ENCODE results near the gene OR6C76. TPM values are rescaled to one million over a fixed set of nuclear protein-coding genes. Genes with fewer than 3 reads are reported as not detected.

Gene OR6C76
- total and polyA plus RNA-seq, 2 of the 4 experiments (the other 2 are of a cell fraction), result not detected

DNA sequence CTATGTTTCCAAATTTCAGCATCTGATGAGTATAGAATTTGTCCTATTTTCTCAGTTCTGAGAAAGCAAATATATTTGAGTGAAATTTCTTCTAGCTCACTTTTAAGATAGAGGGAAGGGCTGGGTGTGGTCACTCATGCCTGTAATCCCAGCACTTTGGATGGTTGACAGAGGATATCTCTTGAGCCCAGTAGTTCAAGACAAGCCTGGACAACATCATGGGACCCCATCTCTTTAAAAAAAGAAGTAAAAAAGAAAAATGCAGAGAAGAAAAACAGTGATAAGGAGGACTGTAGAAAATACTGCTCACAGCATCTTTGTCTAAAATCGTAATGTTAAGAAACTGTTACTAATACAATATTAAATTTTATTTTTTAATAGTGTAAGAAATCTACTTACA is 46.2 kb downstream of the OR6C76 start:
- no peak overlapping the region for H3K56ac ChIP-seq (ENCODE audit: extremely low read depth, insufficient read depth, low read length)
- no peak overlapping the region for H2BK15ac ChIP-seq (ENCODE audit: low read depth, low read length)
- H3K9ac ChIP-seq (ENCODE audit: low read depth, low read length), result no peak overlapping the region
- no peak overlapping the region for H2BK20ac ChIP-seq (ENCODE audit: low read depth, low read length)
- H3K4me3 ChIP-seq (ENCODE audit: insufficient read depth, low read depth, low read length), result no peak overlapping the region
- no peak overlapping the region for H2AFZ ChIP-seq (replicated peaks; ENCODE audit: low read length, poor library complexity)
- H3K4me1 ChIP-seq (ENCODE audit: control insufficient read depth, insufficient read depth, low read length), result no peaks in the 10 kb centered on the region
- H4K5ac ChIP-seq (ENCODE audit: low read depth, low read length), result no peak overlapping the region
- H3K18ac ChIP-seq (ENCODE audit: low read depth, low read length), result no peak overlapping the region
- intact Hi-C loops (cut with micrococcal nuclease), result no loop called here
- in situ Hi-C loops (cut with MboI; ENCODE audit: low sequenced_read_pairs), result no loop called here
- no peaks in the 10 kb centered on the region for H3K36me3 ChIP-seq (ENCODE audit: control insufficient read depth, insufficient read depth, low read length)
- no peak for DNase-seq
- no CpG with 5 or more reads among the region's 1 CpG for WGBS, 2 experiments (ENCODE audit: extremely low coverage in 2 of 2, insufficient read length in 1 of 2)
- H2AK5ac ChIP-seq (ENCODE audit: low read depth, low read length), result no peak overlapping the region
- H4K8ac ChIP-seq (ENCODE audit: low read depth in 2 of 2, low read length in 2 of 2), result no peak overlapping the region
- H2BK5ac ChIP-seq (ENCODE audit: low read depth, low read length, poor library complexity, severe bottlenecking), result no peak overlapping the region
- H4K20me1 ChIP-seq (ENCODE audit: insufficient read depth, low read length), result no peaks in the 10 kb centered on the region
- dilution Hi-C loops (cut with HindIII; ENCODE audit: low sequenced_read_pairs, unreplicated experiment), result no loop called here
- H3K79me1 ChIP-seq (ENCODE audit: low read depth in 1 of 2, low read length in 2 of 2), result no peaks in the 10 kb centered on the region
- POLR2A ChIA-PET (ENCODE audit: unreplicated experiment), result no interaction called here
- no peak overlapping the region for H4K91ac ChIP-seq (ENCODE audit: insufficient read depth, low read depth, low read length)
- CTCF ChIA-PET, result interaction anchor here (0.6 kb wide), 1 partner anchor 245 kb away, joined by 4 read pairs; no protein-coding TSS in a partner anchor
- H3K9me1 ChIP-seq (ENCODE audit: insufficient read depth, low read length), result no peaks in the 10 kb centered on the region
- H3K4ac ChIP-seq (ENCODE audit: low read depth, low read length), result no peak overlapping the region
- H3K27me3 ChIP-seq (ENCODE audit: control insufficient read depth, insufficient read depth, low read length), result no peaks in the 10 kb centered on the region
- H2BK120ac ChIP-seq (ENCODE audit: low read depth, low read length), result no peak overlapping the region
- ATAC-seq (ENCODE audit: low read depth), result no peak
- no peak overlapping the region for H3K4me2 ChIP-seq (ENCODE audit: low read depth, low read length)
- no peak overlapping the region for H3K27ac ChIP-seq (ENCODE audit: insufficient read depth, low read length)
- no peak overlapping the region for H2AK9ac ChIP-seq (replicated peaks; ENCODE audit: low read depth, low read length, poor library complexity)
- no TSS peak for BruUV-seq (replicated peaks)
- H3K14ac ChIP-seq (replicated peaks; ENCODE audit: low read depth, low read length), result no peak overlapping the region
- no peak overlapping the region for H3K23ac ChIP-seq (ENCODE audit: low read depth, low read length)
- TF ChIP-seq RFX5 (IDR thresholded peaks at IDR 0.05; ENCODE audit: low read depth, low read length), result no peak
- no peaks in the 10 kb centered on the region for H3K9me3 ChIP-seq (ENCODE audit: control insufficient read depth, insufficient read depth, low read length)

Other genes starting within 250 kb of the OR6C76 start
- gene OR10A7, start 205.2 kb upstream of the OR6C76 start, total RNA-seq (2012; rRNA removed), result not detected in 2 replicates
- gene OR10A7, start 205.2 kb upstream of the OR6C76 start, polyA plus RNA-seq (2012; rRNA removed), result not detected in 2 replicates
- not detected in 2 replicates for gene OR6C74, start 181.6 kb upstream of the OR6C76 start, total RNA-seq (2012; rRNA removed)
- gene OR6C74, start 181.6 kb upstream of the OR6C76 start, polyA plus RNA-seq (2012; rRNA removed), result not detected in 2 replicates
- not detected in 2 replicates for gene OR6C6, start 129.7 kb upstream of the OR6C76 start, total RNA-seq (2012; rRNA removed)
- not detected in 2 replicates for gene OR6C6, start 129.7 kb upstream of the OR6C76 start, polyA plus RNA-seq (2012; rRNA removed)
- not detected in 2 replicates for gene OR6C1, start 111.9 kb upstream of the OR6C76 start, total RNA-seq (2012; rRNA removed)
- not detected in 2 replicates for gene OR6C1, start 111.9 kb upstream of the OR6C76 start, polyA plus RNA-seq (2012; rRNA removed)
- not detected in 2 replicates for gene OR6C3, start 95.5 kb upstream of the OR6C76 start, total RNA-seq (2012; rRNA removed)
- gene OR6C3, start 95.5 kb upstream of the OR6C76 start, polyA plus RNA-seq (2012; rRNA removed), result not detected in 2 replicates
- gene OR6C75, start 63.3 kb upstream of the OR6C76 start, total RNA-seq (2012; rRNA removed), result not detected in 2 replicates
- gene OR6C75, start 63.3 kb upstream of the OR6C76 start, polyA plus RNA-seq (2012; rRNA removed), result not detected in 2 replicates
- not detected in 2 replicates for gene OR6C65, start 25.7 kb upstream of the OR6C76 start, total RNA-seq (2012; rRNA removed)
- gene OR6C65, start 25.7 kb upstream of the OR6C76 start, polyA plus RNA-seq (2012; rRNA removed), result not detected in 2 replicates
- gene OR6C2, start 17.8 kb downstream of the OR6C76 start, total RNA-seq (2012; rRNA removed), result not detected in 2 replicates
- gene OR6C2, start 17.8 kb downstream of the OR6C76 start, polyA plus RNA-seq (2012; rRNA removed), result not detected in 2 replicates
- gene OR6C70, start 43.9 kb downstream of the OR6C76 start, total RNA-seq (2012; rRNA removed), result not detected in 2 replicates
- gene OR6C70, start 43.9 kb downstream of the OR6C76 start, polyA plus RNA-seq (2012; rRNA removed), result not detected in 2 replicates
- gene OR6C68, start 66.1 kb downstream of the OR6C76 start, total RNA-seq (2012; rRNA removed), result not detected in 2 replicates
- not detected in 2 replicates for gene OR6C68, start 66.1 kb downstream of the OR6C76 start, polyA plus RNA-seq (2012; rRNA removed)
- not detected in 2 replicates for gene OR6C4, start 123.3 kb downstream of the OR6C76 start, total RNA-seq (2012; rRNA removed)
- not detected in 2 replicates for gene OR6C4, start 123.3 kb downstream of the OR6C76 start, polyA plus RNA-seq (2012; rRNA removed)
- not detected in 2 replicates for gene OR2AP1, start 146.2 kb downstream of the OR6C76 start, total RNA-seq (2012; rRNA removed)
- not detected in 2 replicates for gene OR2AP1, start 146.2 kb downstream of the OR6C76 start, polyA plus RNA-seq (2012; rRNA removed)
- not detected in 2 replicates for gene OR10P1, start 210.6 kb downstream of the OR6C76 start, total RNA-seq (2012; rRNA removed)
- not detected in 2 replicates for gene OR10P1, start 210.6 kb downstream of the OR6C76 start, polyA plus RNA-seq (2012; rRNA removed)